GM23338 (cell line): Measurements from ENCODE around the gene RBP4. TPM values are rescaled to one million over a fixed set of nuclear protein-coding genes. Genes with fewer than 3 reads are reported as not detected.

Experiments
- CREB1 ChIP-seq: fragments of 250-450 bp; sonication (Bioruptor Pico); IDR thresholded peaks from 2 replicates; pipeline ENCODE4 v1.5.0; 2020; ENCODE audit warnings: low read depth, mild to moderate bottlenecking, moderate library complexity
- EZH2phosphoT487 ChIP-seq: fragments of 200-600 bp; sonication (generic); IDR thresholded peaks from one replicate; pipeline ENCODE4 v1.8.1; 2018; ENCODE audit warnings: antibody characterized with exemption; ENCODE audit not compliant: unreplicated experiment
- NANOG ChIP-seq: IDR thresholded peaks from 2 replicates; pipeline ENCODE4 v1.6.1; 2016; ENCODE audit warnings: antibody characterized with exemption, borderline replicate concordance
- STAT1 ChIP-seq: IDR thresholded peaks from one replicate; pipeline ENCODE4 v1.6.1; 2016; ENCODE audit warnings: antibody characterized with exemption; ENCODE audit not compliant: unreplicated experiment
- ZNF331 ChIP-seq: fragments of 250-450 bp; sonication (Bioruptor Pico); IDR thresholded peaks from 2 replicates; pipeline ENCODE4 v1.5.0; 2020; ENCODE audit warnings: low read depth, mild to moderate bottlenecking, moderate library complexity
- ZNF462 ChIP-seq: fragments of 250-450 bp; sonication (Bioruptor Pico); IDR thresholded peaks from 2 replicates; pipeline ENCODE4 v1.5.0; 2020; ENCODE audit warnings: mild to moderate bottlenecking, moderate library complexity
- polyA plus RNA-seq: library from polyadenylated mRNA; unstranded; fragments of >200 nt; fragmentation: Nextera tagmentation; extraction: Ambion mirVana; gene quantifications from 2 replicates; pipeline ENCODE4 v1.2.1, GENCODE V29; 2016
- total RNA-seq: library from RNA; depleted of rRNA; stranded (reverse); fragments of >200 nt; shearing (Covaris generic); gene quantifications from 2 replicates; pipeline ENCODE4 v1.2.3, GENCODE V29; 2014
- TF ChIP-seq, protein P1 (sequence below), 2 experiments: fragments of 200-600 bp in 1 of 2; sonication (generic) in 1 of 2; conservative IDR thresholded peaks; 2 replicates each; pipeline versions ENCODE4 v1.5.1 to v1.6.1; 2016 to 2017; ENCODE audit warnings: antibody characterized with exemption in 2 of 2, low read depth in 2 of 2, mild to moderate bottlenecking in 2 of 2, moderate library complexity in 1 of 2
- TF ChIP-seq, protein P2 (sequence below): IDR thresholded peaks from 2 replicates; pipeline ENCODE4 v1.6.1; 2016; ENCODE audit warnings: antibody characterized with exemption

RBP4 gene
- total and polyA plus RNA-seq, 2 experiments from 2014 or later, result 0.79 to 1.0 TPM

GRCh38 chr10:93579985-93580711 lies 20.9 kb downstream of the RBP4 start (continued):
- TF ChIP-seq ZNF462 (CRISPR knock-in tag) (no peak), CREB1 (CRISPR knock-in tag) (no peak), ZNF331 (CRISPR knock-in tag) (no peak), NANOG (no peak), STAT1 (no peak), EZH2phosphoT487 (no peak)
- TF ChIP-seq, protein P1, sequence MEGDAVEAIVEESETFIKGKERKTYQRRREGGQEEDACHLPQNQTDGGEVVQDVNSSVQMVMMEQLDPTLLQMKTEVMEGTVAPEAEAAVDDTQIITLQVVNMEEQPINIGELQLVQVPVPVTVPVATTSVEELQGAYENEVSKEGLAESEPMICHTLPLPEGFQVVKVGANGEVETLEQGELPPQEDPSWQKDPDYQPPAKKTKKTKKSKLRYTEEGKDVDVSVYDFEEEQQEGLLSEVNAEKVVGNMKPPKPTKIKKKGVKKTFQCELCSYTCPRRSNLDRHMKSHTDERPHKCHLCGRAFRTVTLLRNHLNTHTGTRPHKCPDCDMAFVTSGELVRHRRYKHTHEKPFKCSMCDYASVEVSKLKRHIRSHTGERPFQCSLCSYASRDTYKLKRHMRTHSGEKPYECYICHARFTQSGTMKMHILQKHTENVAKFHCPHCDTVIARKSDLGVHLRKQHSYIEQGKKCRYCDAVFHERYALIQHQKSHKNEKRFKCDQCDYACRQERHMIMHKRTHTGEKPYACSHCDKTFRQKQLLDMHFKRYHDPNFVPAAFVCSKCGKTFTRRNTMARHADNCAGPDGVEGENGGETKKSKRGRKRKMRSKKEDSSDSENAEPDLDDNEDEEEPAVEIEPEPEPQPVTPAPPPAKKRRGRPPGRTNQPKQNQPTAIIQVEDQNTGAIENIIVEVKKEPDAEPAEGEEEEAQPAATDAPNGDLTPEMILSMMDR (conservative IDR thresholded peaks at IDR 0.05; ENCODE audit: low read depth in 2 of 2), result no peak
- TF ChIP-seq, protein P2, sequence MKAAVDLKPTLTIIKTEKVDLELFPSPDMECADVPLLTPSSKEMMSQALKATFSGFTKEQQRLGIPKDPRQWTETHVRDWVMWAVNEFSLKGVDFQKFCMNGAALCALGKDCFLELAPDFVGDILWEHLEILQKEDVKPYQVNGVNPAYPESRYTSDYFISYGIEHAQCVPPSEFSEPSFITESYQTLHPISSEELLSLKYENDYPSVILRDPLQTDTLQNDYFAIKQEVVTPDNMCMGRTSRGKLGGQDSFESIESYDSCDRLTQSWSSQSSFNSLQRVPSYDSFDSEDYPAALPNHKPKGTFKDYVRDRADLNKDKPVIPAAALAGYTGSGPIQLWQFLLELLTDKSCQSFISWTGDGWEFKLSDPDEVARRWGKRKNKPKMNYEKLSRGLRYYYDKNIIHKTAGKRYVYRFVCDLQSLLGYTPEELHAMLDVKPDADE, result no peak
